HG02642 (cell line): ENCODE data around the gene RNASE2.
"Not testable (repeated sequence)": the region's sequence is repeated elsewhere in the genome, so short reads cannot be mapped to it uniquely, and the experiment has no call there.

Experiments used
- ATAC-seq: cut with Tn5 transposase; IDR thresholded peaks from one replicate; pipeline ENCODE4 v1.9.1; 2021; ENCODE audit warnings: mild to moderate bottlenecking; ENCODE audit not compliant: unreplicated experiment, poor library complexity

Gene RNASE2

DNA sequence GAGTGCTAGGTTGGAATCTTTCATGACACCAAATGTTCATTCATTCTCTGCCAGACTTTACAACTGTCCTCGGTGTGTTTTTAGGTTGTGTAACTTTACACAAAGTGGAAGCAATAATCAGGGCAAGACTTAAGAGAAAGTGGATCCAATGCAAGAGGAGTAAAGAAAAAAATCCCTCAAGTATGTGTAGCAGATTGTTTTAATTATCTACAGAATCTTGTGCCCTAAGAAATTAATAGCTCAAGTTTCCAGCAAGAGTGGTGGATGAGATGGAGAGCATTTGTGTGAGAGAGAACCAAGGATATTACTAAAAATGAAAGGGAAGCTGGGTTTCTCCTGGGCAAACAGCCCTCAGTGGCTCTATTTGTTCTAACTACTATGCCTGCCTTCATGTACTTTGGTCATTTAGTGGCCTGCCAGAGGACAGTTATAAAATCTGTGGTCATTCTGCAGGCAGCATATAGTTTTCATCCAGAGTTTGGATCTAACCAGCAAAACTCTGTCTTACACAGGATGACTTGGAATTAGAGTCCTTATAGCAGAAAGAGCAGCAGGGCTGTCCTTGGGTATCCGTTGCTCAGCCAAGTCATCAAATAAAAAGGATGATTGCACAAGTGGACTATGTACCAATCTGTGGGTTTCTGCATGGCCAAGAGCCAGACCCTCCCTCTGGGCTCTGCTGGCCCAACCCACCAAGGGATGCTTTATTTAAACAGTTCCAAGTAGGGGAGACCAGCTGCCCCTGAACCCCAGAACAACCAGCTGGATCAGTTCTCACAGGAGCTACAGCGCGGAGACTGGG is at the start of gene RNASE2:
RNASE2 (plus strand) TSS at position 752 of the 802 bp plus-strand sequence. CDS start 285 bp downstream, outside the sequence.
- ATAC-seq, result not testable (repeated sequence)

GRCh38 chr14:20905676-20906075 is 49.6 kb upstream of the RNASE2 start:
- ATAC-seq, result no peak

- no peak for ATAC-seq
Observed at GRCh38 chr14:20907214-20907613, 48.1 kb upstream of the RNASE2 start.

DNA sequence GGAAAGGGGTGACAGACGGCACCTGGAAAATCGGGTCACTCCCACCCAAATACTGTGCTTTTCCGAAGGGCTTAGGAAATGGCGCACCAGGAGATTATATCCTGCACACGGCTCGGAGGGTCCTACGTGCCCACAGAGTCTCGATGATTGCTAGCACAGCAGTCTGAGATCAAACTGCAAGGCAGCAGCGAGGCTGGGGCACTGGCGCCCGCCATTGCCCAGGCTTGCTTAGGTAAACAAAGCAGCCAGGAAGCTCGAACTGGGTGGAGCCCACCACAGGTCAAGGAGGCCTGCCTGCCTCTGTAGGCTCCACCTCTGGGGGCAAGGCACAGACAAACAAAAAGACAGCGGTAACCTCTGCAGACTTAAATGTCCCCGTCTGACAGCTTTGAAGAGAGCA is 44.5 kb upstream of the RNASE2 start:
- not testable (repeated sequence) for ATAC-seq

GRCh38 chr14:20919038-20919756 is 36.1 kb upstream of the RNASE2 start:
- ATAC-seq, result not testable (repeated sequence)

- ATAC-seq, result not testable (repeated sequence)
Observed at GRCh38 chr14:20923766-20924297, 31.5 kb upstream of the RNASE2 start.

DNA sequence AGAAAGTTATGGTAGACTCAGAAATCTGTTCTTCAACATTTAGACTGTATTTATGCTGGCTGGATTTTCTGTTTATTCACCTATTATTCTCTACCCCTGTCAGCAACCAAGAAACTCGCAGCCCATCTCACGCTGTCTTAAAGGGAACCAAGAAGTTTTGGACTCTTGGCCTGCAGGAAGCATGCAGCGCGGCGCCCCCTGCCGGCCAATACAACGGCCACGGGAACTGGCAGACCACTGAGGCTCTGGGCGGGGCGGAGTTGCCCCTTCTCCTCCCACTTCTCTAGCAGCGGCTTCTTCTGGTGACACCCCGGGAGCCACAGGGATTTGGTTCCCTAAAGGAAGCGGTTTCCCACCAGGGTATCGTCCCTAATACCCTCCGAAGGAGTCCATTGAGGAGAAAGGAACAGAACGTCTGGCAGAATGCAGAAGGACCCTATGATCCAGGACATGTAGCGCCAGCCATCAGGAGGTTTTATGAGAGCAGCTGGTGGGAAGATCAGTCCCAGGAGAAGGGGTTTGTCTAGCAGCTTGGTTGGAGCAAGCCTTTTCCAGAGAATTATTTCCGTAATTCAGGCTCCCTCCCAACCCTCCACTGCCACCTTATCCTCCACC is 21.0 kb upstream of the RNASE2 start:
- ATAC-seq, result no peak

DNA sequence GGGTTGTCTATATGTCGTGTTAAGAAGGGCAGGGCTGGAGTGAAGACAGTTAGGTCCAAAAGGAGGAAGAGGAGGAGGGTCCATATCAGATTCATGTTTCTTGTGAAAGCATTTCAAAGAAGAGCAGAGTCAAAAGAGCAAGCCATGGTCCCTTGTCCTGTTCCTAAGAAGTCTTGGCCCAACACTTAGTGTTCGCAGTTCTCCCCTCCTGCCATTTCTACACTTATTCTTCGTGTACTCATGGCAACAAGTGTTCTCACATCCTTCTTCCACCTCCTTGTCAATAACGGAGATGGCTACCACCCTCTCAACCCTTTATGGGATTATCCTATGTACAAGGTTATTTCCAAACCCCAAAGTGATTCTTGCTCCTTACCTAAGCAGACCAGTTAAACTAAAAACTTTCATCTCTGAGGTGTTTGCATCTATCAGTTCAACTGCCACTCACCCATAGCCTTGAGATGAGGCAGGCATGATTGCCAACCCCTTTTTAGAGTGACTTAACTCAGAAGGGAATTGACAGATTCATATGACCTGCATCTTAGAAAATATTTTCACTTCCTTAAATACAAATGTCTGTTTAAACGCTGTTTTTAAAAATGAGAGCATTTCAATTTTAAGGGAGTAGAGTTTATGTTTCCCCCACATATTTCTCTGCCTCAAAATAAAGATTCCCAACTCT is 19.8 kb upstream of the RNASE2 start:
- ATAC-seq, result no peak

DNA sequence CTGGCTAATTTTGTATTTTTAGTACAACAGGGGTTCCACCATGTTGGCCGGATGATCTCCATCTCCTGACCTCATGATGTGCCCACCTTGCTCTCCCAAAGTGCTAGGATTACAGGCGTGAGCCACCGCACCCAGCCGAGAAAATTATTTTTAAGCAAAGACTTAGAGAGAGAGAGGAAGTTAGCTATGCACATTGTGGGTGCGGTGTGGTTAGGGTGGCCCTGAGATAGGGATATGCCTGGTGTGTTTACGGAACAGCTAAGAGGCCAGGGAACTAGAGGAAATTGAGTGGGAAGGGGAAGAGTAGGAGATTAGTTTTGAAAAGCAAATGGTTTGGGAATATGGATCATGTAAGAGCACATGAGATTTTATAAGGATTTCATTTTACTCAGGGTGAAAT is 10.1 kb upstream of the RNASE2 start:
- not testable (repeated sequence) for ATAC-seq

DNA sequence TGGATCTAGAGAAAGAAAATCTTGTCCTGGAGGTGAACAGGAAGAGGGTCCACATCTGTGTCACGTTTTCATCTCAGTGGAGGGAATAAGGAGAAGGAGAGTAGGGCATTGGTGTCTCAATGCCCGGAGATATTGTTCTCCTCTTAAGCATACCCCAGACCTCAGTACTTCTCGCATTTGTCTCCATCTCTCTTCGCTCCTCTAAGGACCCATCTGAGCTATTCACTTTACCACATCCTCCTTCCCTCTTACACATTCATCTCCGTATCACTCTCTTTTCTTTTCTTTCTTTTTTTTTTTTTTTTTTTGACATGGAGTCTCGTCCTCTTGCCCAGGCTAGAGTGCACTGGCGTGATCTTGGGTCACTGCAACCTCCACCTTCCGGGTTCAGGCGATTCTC is 8.6 kb upstream of the RNASE2 start:
- ATAC-seq, result not testable (repeated sequence)

DNA sequence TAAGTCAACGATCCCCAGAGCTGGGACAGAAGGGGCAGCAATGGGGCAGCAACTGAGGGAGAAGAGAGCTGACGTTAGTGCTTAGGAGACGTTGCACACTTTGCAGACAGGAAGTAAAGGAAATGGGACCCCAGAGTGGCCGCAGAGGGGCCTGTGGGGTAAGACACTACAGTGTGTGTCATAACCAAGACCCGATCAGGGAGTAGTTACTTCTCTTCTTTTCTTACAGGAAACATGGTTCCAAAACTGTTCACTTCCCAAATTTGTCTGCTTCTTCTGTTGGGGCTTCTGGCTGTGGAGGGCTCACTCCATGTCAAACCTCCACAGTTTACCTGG is 219 bp downstream of the RNASE2 start:
- not testable (repeated sequence) for ATAC-seq

GRCh38 chr14:20956376-20956976 is 1.2 kb downstream of the RNASE2 start:
- ATAC-seq, result no peak

GRCh38 chr14:20958946-20959345 is 3.7 kb downstream of the RNASE2 start:
- not testable (repeated sequence) for ATAC-seq

- no peak for ATAC-seq
Observed at GRCh38 chr14:20969336-20969735, 14.0 kb downstream of the RNASE2 start.

- ATAC-seq, result no peak
Observed at GRCh38 chr14:20970647-20970982, 15.3 kb downstream of the RNASE2 start.

DNA sequence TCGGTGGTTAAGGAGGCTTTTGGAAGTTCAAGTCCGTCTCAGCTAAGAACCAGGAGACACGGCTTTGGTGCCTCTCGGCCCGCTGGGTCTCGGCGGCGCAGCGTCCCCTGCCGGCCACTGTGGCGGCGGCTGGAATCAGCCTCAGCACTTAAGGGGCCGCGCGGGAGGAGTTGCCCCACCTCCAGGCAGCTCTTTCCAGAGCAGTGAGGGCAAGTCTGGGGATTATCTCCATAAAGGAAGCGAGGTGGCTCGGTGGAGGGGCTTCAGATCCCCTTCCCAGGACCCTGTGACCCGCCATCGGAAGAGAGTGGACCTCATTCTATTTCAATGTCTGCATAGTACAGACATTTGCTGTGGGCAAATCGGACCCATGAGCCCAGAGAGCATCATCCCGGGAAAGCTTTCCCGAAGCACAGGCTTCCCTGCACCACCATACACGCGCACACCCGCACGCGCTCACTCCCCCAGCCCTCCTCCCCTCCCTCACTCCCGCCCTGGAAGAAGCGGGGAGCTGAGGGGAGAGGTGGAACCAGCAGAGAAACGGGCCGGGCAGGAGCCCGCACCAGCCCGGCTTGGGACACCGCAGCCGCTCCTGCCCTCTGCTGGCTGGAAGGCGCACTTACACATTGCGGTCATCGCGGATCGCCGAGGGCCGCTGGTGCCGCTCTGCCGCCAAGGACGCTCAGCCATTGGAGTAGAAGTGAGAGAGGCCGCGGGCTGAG is 15.9 kb downstream of the RNASE2 start:
- ATAC-seq, result peak; percentile 95

GRCh38 chr14:20971705-20972021 is 16.4 kb downstream of the RNASE2 start:
- no peak for ATAC-seq

GRCh38 chr14:20973501-20973900 is 18.2 kb downstream of the RNASE2 start:
- ATAC-seq, result no peak

GRCh38 chr14:20976291-20976690 is 21.0 kb downstream of the RNASE2 start:
- ATAC-seq, result no peak

GRCh38 chr14:20978687-20979086 is 23.4 kb downstream of the RNASE2 start:
- ATAC-seq, result no peak
